SK-N-SH treated with all-trans-retinoic acid at 6 μM for 48 hours (cell line): Measurements from ENCODE around the gene RBM17.
"Not testable (repeated sequence)": the region's sequence is repeated elsewhere in the genome, so short reads cannot be mapped to it uniquely, and the experiment has no call there.

Experiments used
- ATAC-seq: fragments of 200-7000 bp; cut with Tn5 transposase; 3 replicates; pipeline ENCODE4 v1.9.1; 2020; ENCODE audit warnings: mild to moderate bottlenecking, moderate library complexity
- BACH2 ChIP-seq: fragments of 250-450 bp; sonication (Bioruptor Pico); IDR thresholded peaks from 2 replicates; pipeline ENCODE4 v1.9.0; 2021; ENCODE audit warnings: mild to moderate bottlenecking, borderline replicate concordance
- CSDC2 ChIP-seq: fragments of 250-450 bp; sonication (Bioruptor Pico); IDR thresholded peaks from 2 replicates; pipeline ENCODE4 v1.5.0; 2020; ENCODE audit warnings: mild to moderate bottlenecking, moderate library complexity
- GLIS3 ChIP-seq: fragments of 250-450 bp; sonication (Bioruptor Pico); IDR thresholded peaks from 2 replicates; pipeline ENCODE4 v1.5.0; 2020; ENCODE audit warnings: mild to moderate bottlenecking, moderate library complexity
- ISL1 ChIP-seq: fragments of 250-450 bp; sonication (Bioruptor Pico); IDR thresholded peaks from 2 replicates; pipeline ENCODE4 v2.1.2; 2022; ENCODE audit warnings: mild to moderate bottlenecking, moderate library complexity
- OSR1 ChIP-seq: fragments of 250-450 bp; sonication (Bioruptor Pico); IDR thresholded peaks from 2 replicates; pipeline ENCODE4 v1.8.0; 2022; ENCODE audit warnings: moderate library complexity, mild to moderate bottlenecking, inconsistent platforms
- PPARA ChIP-seq: fragments of 250-450 bp; sonication (Bioruptor Pico); IDR thresholded peaks from 2 replicates; pipeline ENCODE4 v1.5.0; 2020; ENCODE audit warnings: mild to moderate bottlenecking, borderline replicate concordance
- RARB ChIP-seq: fragments of 250-450 bp; sonication (Bioruptor Pico); IDR thresholded peaks from 2 replicates; pipeline ENCODE4 v1.8.0; 2021; ENCODE audit warnings: mild to moderate bottlenecking, moderate library complexity
- SNAI2 ChIP-seq: fragments of 250-450 bp; sonication (Bioruptor Pico); IDR thresholded peaks from 2 replicates; pipeline ENCODE4 v1.5.0; 2020; ENCODE audit warnings: mild to moderate bottlenecking, moderate library complexity
- TCF4 ChIP-seq: fragments of 250-450 bp; sonication (Bioruptor Pico); IDR thresholded peaks from 2 replicates; pipeline ENCODE4 v1.8.0; 2021; ENCODE audit warnings: mild to moderate bottlenecking, moderate library complexity, borderline replicate concordance
- TOX ChIP-seq: fragments of 250-450 bp; sonication (Bioruptor Pico); IDR thresholded peaks from 2 replicates; pipeline ENCODE4 v1.8.0; 2021; ENCODE audit warnings: mild to moderate bottlenecking, moderate library complexity, borderline replicate concordance
- ZC3H10 ChIP-seq: fragments of 250-450 bp; sonication (Bioruptor Pico); IDR thresholded peaks from 2 replicates; pipeline ENCODE4 v1.5.1; 2021; ENCODE audit warnings: mild to moderate bottlenecking, moderate library complexity
- ZFP3 ChIP-seq: fragments of 250-450 bp; sonication (Bioruptor Pico); IDR thresholded peaks from 2 replicates; pipeline ENCODE4 v1.5.0; 2020; ENCODE audit warnings: mild to moderate bottlenecking, moderate library complexity
- ZFP30 ChIP-seq: fragments of 450-650 bp; formaldehyde crosslinking; IDR thresholded peaks from 2 replicates; pipeline ENCODE4 v1.5.0; 2022; ENCODE audit warnings: mild to moderate bottlenecking, moderate library complexity
- ZNF565 ChIP-seq: fragments of 450-650 bp; formaldehyde crosslinking; conservative IDR thresholded peaks from 2 replicates; pipeline ENCODE4 v1.5.0; 2020; ENCODE audit warnings: low read depth, mild to moderate bottlenecking, moderate library complexity
- ZNF70 ChIP-seq: fragments of 450-650 bp; formaldehyde crosslinking; IDR thresholded peaks from 2 replicates; pipeline ENCODE4 v1.5.0; 2020; ENCODE audit warnings: mild to moderate bottlenecking, moderate library complexity
- ZNF8 ChIP-seq: fragments of 450-650 bp; formaldehyde crosslinking; IDR thresholded peaks from 2 replicates; pipeline ENCODE4 v1.5.0; 2020; ENCODE audit warnings: mild to moderate bottlenecking, moderate library complexity
- TF ChIP-seq, protein P1 (sequence below): fragments of 250-450 bp; sonication (Bioruptor Pico); IDR thresholded peaks from 2 replicates; pipeline ENCODE4 v1.8.0; 2020; ENCODE audit warnings: mild to moderate bottlenecking, moderate library complexity, borderline replicate concordance
- TF ChIP-seq, protein P2 (sequence below): fragments of 250-450 bp; sonication (Bioruptor Pico); IDR thresholded peaks from 2 replicates; pipeline ENCODE4 v1.5.0; 2020; ENCODE audit warnings: mild to moderate bottlenecking, moderate library complexity
- TF ChIP-seq, protein P3 (sequence below): fragments of 250-450 bp; sonication (Bioruptor Pico); IDR thresholded peaks from 2 replicates; pipeline ENCODE4 v1.5.1; 2020; ENCODE audit warnings: low read depth, mild to moderate bottlenecking, moderate library complexity
- TF ChIP-seq, protein P4 (sequence below): fragments of 250-450 bp; sonication (Bioruptor Pico); IDR thresholded peaks from 2 replicates; pipeline ENCODE4 v1.5.1; 2021; ENCODE audit warnings: mild to moderate bottlenecking, moderate library complexity
- TF ChIP-seq, protein P5 (sequence below): fragments of 250-450 bp; sonication (Bioruptor Pico); IDR thresholded peaks from 2 replicates; pipeline ENCODE4 v1.8.0; 2021; ENCODE audit warnings: low read depth, mild to moderate bottlenecking, moderate library complexity, borderline replicate concordance

RBM17 gene

DNA sequence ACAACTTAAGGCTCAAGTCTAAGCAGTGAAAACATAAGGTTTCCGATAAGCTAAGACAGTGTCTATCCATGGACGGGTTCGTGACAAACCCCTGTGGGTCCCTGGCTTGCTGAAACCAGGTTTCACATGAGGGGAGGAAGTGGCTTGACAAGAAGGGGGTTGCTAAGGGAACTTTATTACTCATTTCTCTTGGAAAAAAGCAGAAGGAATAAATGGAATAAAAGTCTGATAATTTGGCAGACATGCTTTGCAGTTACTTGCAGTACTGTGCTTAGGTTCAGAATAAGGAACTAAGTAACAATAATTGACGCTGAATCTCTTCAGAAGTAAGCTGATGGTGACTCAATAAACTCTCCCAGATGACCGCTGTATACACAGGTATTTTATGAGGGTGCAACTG is 34.7 kb downstream of the RBM17 start:
- TF ChIP-seq, protein P1, sequence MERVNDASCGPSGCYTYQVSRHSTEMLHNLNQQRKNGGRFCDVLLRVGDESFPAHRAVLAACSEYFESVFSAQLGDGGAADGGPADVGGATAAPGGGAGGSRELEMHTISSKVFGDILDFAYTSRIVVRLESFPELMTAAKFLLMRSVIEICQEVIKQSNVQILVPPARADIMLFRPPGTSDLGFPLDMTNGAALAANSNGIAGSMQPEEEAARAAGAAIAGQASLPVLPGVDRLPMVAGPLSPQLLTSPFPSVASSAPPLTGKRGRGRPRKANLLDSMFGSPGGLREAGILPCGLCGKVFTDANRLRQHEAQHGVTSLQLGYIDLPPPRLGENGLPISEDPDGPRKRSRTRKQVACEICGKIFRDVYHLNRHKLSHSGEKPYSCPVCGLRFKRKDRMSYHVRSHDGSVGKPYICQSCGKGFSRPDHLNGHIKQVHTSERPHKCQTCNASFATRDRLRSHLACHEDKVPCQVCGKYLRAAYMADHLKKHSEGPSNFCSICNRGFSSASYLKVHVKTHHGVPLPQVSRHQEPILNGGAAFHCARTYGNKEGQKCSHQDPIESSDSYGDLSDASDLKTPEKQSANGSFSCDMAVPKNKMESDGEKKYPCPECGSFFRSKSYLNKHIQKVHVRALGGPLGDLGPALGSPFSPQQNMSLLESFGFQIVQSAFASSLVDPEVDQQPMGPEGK (CRISPR knock-in tag) = no peak
- no peak for TF ChIP-seq CSDC2 (CRISPR knock-in tag)
- no peak for TF ChIP-seq SNAI2 (CRISPR knock-in tag)
- TF ChIP-seq, protein P2, sequence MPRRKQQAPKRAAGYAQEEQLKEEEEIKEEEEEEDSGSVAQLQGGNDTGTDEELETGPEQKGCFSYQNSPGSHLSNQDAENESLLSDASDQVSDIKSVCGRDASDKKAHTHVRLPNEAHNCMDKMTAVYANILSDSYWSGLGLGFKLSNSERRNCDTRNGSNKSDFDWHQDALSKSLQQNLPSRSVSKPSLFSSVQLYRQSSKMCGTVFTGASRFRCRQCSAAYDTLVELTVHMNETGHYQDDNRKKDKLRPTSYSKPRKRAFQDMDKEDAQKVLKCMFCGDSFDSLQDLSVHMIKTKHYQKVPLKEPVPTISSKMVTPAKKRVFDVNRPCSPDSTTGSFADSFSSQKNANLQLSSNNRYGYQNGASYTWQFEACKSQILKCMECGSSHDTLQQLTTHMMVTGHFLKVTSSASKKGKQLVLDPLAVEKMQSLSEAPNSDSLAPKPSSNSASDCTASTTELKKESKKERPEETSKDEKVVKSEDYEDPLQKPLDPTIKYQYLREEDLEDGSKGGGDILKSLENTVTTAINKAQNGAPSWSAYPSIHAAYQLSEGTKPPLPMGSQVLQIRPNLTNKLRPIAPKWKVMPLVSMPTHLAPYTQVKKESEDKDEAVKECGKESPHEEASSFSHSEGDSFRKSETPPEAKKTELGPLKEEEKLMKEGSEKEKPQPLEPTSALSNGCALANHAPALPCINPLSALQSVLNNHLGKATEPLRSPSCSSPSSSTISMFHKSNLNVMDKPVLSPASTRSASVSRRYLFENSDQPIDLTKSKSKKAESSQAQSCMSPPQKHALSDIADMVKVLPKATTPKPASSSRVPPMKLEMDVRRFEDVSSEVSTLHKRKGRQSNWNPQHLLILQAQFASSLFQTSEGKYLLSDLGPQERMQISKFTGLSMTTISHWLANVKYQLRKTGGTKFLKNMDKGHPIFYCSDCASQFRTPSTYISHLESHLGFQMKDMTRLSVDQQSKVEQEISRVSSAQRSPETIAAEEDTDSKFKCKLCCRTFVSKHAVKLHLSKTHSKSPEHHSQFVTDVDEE = no peak
- TF ChIP-seq PPARA (CRISPR knock-in tag) = no peak
- no peak for TF ChIP-seq ZNF8
- ATAC-seq = no peak

DNA sequence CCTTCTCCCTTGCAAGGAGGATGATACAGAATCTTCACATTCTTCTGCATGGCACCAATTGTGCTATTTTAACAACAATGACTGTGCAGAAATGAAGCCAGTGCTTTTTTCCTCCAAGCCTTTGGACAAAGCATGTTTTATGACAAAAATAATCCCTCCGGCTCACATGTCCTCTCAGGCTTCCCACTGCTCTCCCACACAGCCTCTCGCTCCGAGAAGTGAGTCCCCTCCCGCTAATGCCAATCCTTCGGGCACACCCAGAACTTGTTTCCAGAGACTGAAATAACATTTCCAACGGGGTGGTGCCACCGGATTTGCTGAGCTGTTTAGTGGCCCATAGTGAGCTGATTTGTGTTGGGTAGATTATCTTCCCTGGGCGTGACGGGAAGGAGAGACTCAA is 35.8 kb downstream of the RBM17 start:
- TF ChIP-seq RARB (no peak), PPARA (CRISPR knock-in tag) (no peak), ZNF565 (CRISPR knock-in tag) (no peak), BACH2 (no peak), ZNF8 (no peak), ZNF70 (CRISPR knock-in tag) (no peak), ZFP3 (CRISPR knock-in tag) (no peak), ISL1 (CRISPR knock-in tag) (no peak), ZFP30 (no peak), OSR1 (CRISPR knock-in tag) (no peak), GLIS3 (CRISPR knock-in tag) (no peak), TCF4 (CRISPR knock-in tag) (no peak), ZC3H10 (CRISPR knock-in tag) (no peak), CSDC2 (CRISPR knock-in tag) (no peak)
- TF ChIP-seq, protein P3, sequence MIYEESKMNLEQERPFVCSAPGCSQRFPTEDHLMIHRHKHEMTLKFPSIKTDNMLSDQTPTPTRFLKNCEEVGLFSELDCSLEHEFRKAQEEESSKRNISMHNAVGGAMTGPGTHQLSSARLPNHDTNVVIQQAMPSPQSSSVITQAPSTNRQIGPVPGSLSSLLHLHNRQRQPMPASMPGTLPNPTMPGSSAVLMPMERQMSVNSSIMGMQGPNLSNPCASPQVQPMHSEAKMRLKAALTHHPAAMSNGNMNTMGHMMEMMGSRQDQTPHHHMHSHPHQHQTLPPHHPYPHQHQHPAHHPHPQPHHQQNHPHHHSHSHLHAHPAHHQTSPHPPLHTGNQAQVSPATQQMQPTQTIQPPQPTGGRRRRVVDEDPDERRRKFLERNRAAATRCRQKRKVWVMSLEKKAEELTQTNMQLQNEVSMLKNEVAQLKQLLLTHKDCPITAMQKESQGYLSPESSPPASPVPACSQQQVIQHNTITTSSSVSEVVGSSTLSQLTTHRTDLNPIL (CRISPR knock-in tag) = no peak
- TF ChIP-seq, protein P4, sequence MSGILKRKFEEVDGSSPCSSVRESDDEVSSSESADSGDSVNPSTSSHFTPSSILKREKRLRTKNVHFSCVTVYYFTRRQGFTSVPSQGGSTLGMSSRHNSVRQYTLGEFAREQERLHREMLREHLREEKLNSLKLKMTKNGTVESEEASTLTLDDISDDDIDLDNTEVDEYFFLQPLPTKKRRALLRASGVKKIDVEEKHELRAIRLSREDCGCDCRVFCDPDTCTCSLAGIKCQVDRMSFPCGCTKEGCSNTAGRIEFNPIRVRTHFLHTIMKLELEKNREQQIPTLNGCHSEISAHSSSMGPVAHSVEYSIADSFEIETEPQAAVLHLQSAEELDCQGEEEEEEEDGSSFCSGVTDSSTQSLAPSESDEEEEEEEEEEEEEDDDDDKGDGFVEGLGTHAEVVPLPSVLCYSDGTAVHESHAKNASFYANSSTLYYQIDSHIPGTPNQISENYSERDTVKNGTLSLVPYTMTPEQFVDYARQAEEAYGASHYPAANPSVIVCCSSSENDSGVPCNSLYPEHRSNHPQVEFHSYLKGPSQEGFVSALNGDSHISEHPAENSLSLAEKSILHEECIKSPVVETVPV = no peak
- TF ChIP-seq, protein P5, sequence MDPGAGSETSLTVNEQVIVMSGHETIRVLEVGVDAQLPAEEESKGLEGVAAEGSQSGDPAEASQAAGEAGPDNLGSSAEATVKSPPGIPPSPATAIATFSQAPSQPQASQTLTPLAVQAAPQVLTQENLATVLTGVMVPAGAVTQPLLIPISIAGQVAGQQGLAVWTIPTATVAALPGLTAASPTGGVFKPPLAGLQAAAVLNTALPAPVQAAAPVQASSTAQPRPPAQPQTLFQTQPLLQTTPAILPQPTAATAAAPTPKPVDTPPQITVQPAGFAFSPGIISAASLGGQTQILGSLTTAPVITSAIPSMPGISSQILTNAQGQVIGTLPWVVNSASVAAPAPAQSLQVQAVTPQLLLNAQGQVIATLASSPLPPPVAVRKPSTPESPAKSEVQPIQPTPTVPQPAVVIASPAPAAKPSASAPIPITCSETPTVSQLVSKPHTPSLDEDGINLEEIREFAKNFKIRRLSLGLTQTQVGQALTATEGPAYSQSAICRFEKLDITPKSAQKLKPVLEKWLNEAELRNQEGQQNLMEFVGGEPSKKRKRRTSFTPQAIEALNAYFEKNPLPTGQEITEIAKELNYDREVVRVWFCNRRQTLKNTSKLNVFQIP (CRISPR knock-in tag) = no peak
- ATAC-seq = no peak

DNA sequence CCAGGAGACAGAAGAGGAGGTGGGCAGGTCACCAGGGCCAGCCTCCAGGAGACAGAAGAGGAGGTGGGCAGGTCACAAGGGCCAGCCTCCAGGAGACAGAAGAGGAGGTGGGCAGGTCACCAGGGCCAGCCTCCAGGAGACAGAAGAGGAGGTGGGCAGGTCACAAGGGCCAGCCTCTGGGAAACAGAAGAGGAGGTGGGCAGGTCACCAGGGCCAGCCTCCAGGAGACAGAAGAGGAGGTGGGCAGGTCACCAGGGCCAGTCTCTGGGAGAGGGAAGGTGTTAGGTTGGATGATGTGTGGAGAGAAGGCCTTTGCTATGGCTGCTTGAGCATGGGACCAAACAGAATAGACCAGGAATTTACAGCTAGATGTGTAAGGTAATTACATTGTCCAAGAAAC is 38.6 kb downstream of the RBM17 start:
- not testable (repeated sequence) for ATAC-seq

DNA sequence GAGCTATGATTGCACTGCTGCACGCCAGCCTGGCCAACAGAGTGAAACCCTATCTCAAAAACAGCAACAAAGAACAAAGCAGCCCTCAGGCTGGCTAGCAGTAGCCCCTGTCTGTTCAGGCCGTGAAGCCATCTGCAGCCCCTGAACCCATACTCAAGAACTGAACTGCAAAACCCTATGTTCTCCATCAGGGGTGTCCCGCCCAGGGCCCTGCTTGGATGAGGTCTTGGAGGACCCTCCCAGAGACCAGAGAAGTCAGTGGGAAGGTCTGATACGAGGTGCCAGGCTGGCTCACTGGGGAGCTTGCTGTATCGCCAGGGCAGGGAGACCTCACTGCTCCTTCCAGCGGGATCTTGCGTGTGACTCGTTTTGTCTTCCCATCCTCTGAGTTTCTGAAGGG is 39.3 kb downstream of the RBM17 start:
- ATAC-seq = no peak
- TF ChIP-seq RARB = no peak
- no peak for TF ChIP-seq TCF4 (CRISPR knock-in tag)
- no peak for TF ChIP-seq TOX (CRISPR knock-in tag)
- TF ChIP-seq OSR1 (CRISPR knock-in tag) = no peak
- no peak for TF ChIP-seq ZC3H10 (CRISPR knock-in tag)
- TF ChIP-seq CSDC2 (CRISPR knock-in tag) = no peak
- no peak for TF ChIP-seq ISL1 (CRISPR knock-in tag)
- TF ChIP-seq, all 23 proteins: peak for 0
